H9 (cell line): ENCODE results near the gene MYO15A. TPM values are rescaled to one million over a fixed set of nuclear protein-coding genes. Genes with fewer than 3 reads are reported as not detected.

Source experiments
- DNase-seq: peaks from one replicate; pipeline ENCODE4 v3.0.0-alpha.2; 2017
- H2AFZ ChIP-seq: one replicate; pipeline ENCODE4 v1.6.1; 2013; ENCODE audit warnings: mild to moderate bottlenecking, low read length, control low read depth, moderate library complexity
- H2AK5ac ChIP-seq: 2 replicates; pipeline ENCODE4 v1.6.1; 2013; ENCODE audit warnings: low read length, control low read depth, mixed read lengths; ENCODE audit not compliant: insufficient read length
- H2BK120ac ChIP-seq: one replicate; pipeline ENCODE4 v1.6.1; 2013; ENCODE audit warnings: low read depth, mild to moderate bottlenecking, low read length, control low read depth, inconsistent platforms; ENCODE audit not compliant: poor library complexity, severe bottlenecking
- H2BK12ac ChIP-seq: 2 replicates; pipeline ENCODE4 v1.6.1; 2013; ENCODE audit warnings: low read length, control low read depth, mixed read lengths, low read depth; ENCODE audit not compliant: insufficient read length
- H2BK15ac ChIP-seq: 2 replicates; pipeline ENCODE4 v1.6.1; 2013; ENCODE audit warnings: low read depth, low read length, control low read depth
- H2BK20ac ChIP-seq: one replicate; pipeline ENCODE4 v1.6.1; 2013; ENCODE audit warnings: low read depth, mild to moderate bottlenecking, low read length, control low read depth, inconsistent platforms; ENCODE audit not compliant: poor library complexity, severe bottlenecking
- H2BK5ac ChIP-seq: 2 replicates; pipeline ENCODE4 v1.6.1; 2013; ENCODE audit warnings: low read length, control low read depth, mixed read lengths; ENCODE audit not compliant: insufficient read length
- H3K14ac ChIP-seq: 2 replicates; pipeline ENCODE4 v1.6.1; 2013; ENCODE audit warnings: low read length, control low read depth; ENCODE audit not compliant: insufficient read depth
- H3K18ac ChIP-seq: 2 replicates; pipeline ENCODE4 v1.6.1; 2013; ENCODE audit warnings: low read depth, mild to moderate bottlenecking, mixed read lengths, low read length, control low read depth; ENCODE audit not compliant: insufficient read length
- H3K23ac ChIP-seq: 2 replicates; pipeline ENCODE4 v1.6.1; 2013; ENCODE audit warnings: low read length, control low read depth, mixed read lengths, low read depth; ENCODE audit not compliant: insufficient read length
- H3K23me2 ChIP-seq: 2 replicates; pipeline ENCODE4 v1.6.1; 2013; ENCODE audit warnings: low read depth, mild to moderate bottlenecking, mixed read lengths, low read length, control low read depth; ENCODE audit not compliant: insufficient read length, poor library complexity, severe bottlenecking
- H3K27ac ChIP-seq: 2 replicates; pipeline ENCODE4 v1.5.1; 2013; ENCODE audit warnings: low read length, control low read depth, mixed read lengths, low read depth; ENCODE audit not compliant: insufficient read length
- H3K27me3 ChIP-seq: 2 replicates; pipeline ENCODE4 v1.6.1; 2013; ENCODE audit warnings: low read length, control low read depth, inconsistent platforms; ENCODE audit not compliant: insufficient read depth
- H3K4ac ChIP-seq: 2 replicates; pipeline ENCODE4 v1.6.1; 2013; ENCODE audit warnings: low read depth, mild to moderate bottlenecking, control low read depth, inconsistent platforms, low read length, moderate library complexity
- H3K4me1 ChIP-seq: 2 replicates; pipeline ENCODE4 v1.6.1; 2013; ENCODE audit warnings: low read length, control low read depth, inconsistent platforms; ENCODE audit not compliant: insufficient read depth
- H3K4me2 ChIP-seq: 2 replicates; pipeline ENCODE4 v1.6.1; 2013; ENCODE audit warnings: low read length, control low read depth, mixed read lengths; ENCODE audit not compliant: insufficient read length, insufficient read depth
- H3K56ac ChIP-seq: 2 replicates; pipeline ENCODE4 v1.6.1; 2013; ENCODE audit warnings: low read depth, mild to moderate bottlenecking, mixed read lengths, low read length, control low read depth; ENCODE audit not compliant: insufficient read length
- H3K79me1 ChIP-seq: 2 replicates; pipeline ENCODE4 v1.6.1; 2013; ENCODE audit warnings: low read depth, mild to moderate bottlenecking, moderate library complexity, low read length, control low read depth, inconsistent platforms; ENCODE audit not compliant: insufficient read depth, poor library complexity, severe bottlenecking
- H3K79me2 ChIP-seq: 2 replicates; pipeline ENCODE4 v1.6.1; 2013; ENCODE audit warnings: low read length, control low read depth, inconsistent platforms; ENCODE audit not compliant: insufficient read depth
- H3K9ac ChIP-seq: 2 replicates; pipeline ENCODE4 v1.6.1; 2013; ENCODE audit warnings: low read length, control low read depth, mixed read lengths; ENCODE audit not compliant: insufficient read length; ENCODE audit errors: extremely low read depth
- H3K9me3 ChIP-seq: one replicate; pipeline ENCODE4 v1.6.1; 2013; ENCODE audit warnings: low read depth, low read length, inconsistent platforms; ENCODE audit not compliant: control insufficient read depth
- H3T11ph ChIP-seq: one replicate; pipeline ENCODE4 v1.6.1; 2013; ENCODE audit warnings: mild to moderate bottlenecking, low read length, control low read depth, inconsistent platforms
- H4K20me1 ChIP-seq: one replicate; pipeline ENCODE4 v1.6.1; 2013; ENCODE audit not compliant: control insufficient read depth, insufficient read length, insufficient read depth
- H4K5ac ChIP-seq: 2 replicates; pipeline ENCODE4 v1.6.1; 2013; ENCODE audit warnings: low read depth, mild to moderate bottlenecking, mixed read lengths, low read length, control low read depth; ENCODE audit not compliant: insufficient read length
- H4K8ac ChIP-seq: replicated peaks from 2 replicates; pipeline ENCODE4 v1.6.1; 2013; ENCODE audit warnings: low read length, control low read depth, mixed read lengths, low read depth; ENCODE audit not compliant: insufficient read length
- H4K91ac ChIP-seq: 2 replicates; pipeline ENCODE4 v1.6.1; 2013; ENCODE audit warnings: low read depth, mild to moderate bottlenecking, moderate library complexity, mixed read lengths, low read length, control low read depth; ENCODE audit not compliant: insufficient read length
- H3K27ac Mint-ChIP-seq, 3 experiments: 2 replicates in 2 of 3; 3 replicates in 1 of 3; pipeline ENCODE4 v1.8.0; 2020 to 2021; ENCODE audit warnings: mixed read lengths in 3 of 3, mild to moderate bottlenecking in 1 of 3, moderate library complexity in 1 of 3
- H3K27me3 Mint-ChIP-seq: 2 replicates; pipeline ENCODE4 v1.8.0; 2021; ENCODE audit warnings: low read depth, mild to moderate bottlenecking, moderate library complexity, mixed read lengths
- H3K36me3 Mint-ChIP-seq, 3 experiments: 2 replicates in 2 of 3; 3 replicates in 1 of 3; pipeline ENCODE4 v1.8.0; 2020 to 2021; ENCODE audit warnings: low read depth in 3 of 3, mixed read lengths in 3 of 3; ENCODE audit not compliant: insufficient read depth in 1 of 3
- H3K4me1 Mint-ChIP-seq, 2 experiments: 2 replicates each; pipeline ENCODE4 v1.8.0; 2020; ENCODE audit warnings: mixed read lengths in 2 of 2
- H3K4me3 Mint-ChIP-seq, 2 experiments: 2 replicates in 1 of 2; 3 replicates in 1 of 2; pipeline ENCODE4 v1.8.0; 2020 to 2021; ENCODE audit warnings: mild to moderate bottlenecking in 2 of 2, mixed read lengths in 2 of 2, moderate library complexity in 1 of 2
- H3K9me3 Mint-ChIP-seq, 2 experiments: 2 replicates in 1 of 2; 3 replicates in 1 of 2; pipeline ENCODE4 v1.8.0; 2020; ENCODE audit warnings: mild to moderate bottlenecking in 2 of 2, mixed read lengths in 2 of 2, moderate library complexity in 1 of 2
- WGBS: extraction: QIAGEN DNeasy Blood & Tissue Kit; methylation state at CpG from one replicate; pipeline ENCODE4 v1.1.7; 2013; ENCODE audit warnings: missing lambda C conversion rate, low lambda C conversion rate, mixed read lengths; ENCODE audit not compliant: insufficient read length; ENCODE audit errors: extremely low coverage; 5-methylcytosine and 5-hydroxymethylcytosine counted together
- total RNA-seq: library from RNA; stranded (reverse); gene quantifications from 2 replicates; pipeline ENCODE4 v1.2.1, GENCODE V29; 2021
- TF ChIP-seq, protein P1 (sequence below): fragments of 200-600 bp; sonication (generic); conservative IDR thresholded peaks from 3 replicates; pipeline ENCODE4 v1.8.0; 2021; ENCODE audit warnings: antibody characterized with exemption, mild to moderate bottlenecking

MYO15A gene
- total RNA-seq, 1 experiment from 2014 or later = 2.5 TPM

DNA sequence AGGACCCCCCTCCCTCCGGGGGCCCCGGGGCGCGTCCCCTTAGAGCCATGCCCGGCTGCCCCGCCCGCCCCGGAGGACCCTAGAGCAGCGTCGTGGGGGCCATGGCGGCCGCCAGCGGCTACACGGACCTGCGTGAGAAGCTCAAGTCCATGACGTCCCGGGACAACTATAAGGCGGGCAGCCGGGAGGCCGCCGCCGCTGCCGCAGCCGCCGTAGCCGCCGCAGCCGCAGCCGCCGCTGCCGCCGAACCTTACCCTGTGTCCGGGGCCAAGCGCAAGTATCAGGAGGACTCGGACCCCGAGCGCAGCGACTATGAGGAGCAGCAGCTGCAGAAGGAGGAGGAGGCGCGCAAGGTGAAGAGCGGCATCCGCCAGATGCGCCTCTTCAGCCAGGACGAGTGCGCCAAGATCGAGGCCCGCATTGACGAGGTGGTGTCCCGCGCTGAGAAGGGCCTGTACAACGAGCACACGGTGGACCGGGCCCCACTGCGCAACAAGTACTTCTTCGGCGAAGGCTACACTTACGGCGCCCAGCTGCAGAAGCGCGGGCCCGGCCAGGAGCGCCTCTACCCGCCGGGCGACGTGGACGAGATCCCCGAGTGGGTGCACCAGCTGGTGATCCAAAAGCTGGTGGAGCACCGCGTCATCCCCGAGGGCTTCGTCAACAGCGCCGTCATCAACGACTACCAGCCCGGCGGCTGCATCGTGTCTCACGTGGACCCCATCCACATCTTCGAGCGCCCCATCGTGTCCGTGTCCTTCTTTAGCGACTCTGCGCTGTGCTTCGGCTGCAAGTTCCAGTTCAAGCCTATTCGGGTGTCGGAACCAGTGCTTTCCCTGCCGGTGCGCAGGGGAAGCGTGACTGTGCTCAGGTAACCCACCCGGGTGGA, 75.8 kb downstream of the MYO15A start:
- H3K27ac Mint-ChIP-seq = peak overlapping the region in 1 of 3 experiments; percentile 73; a peak in 2 of 7 replicates
- no peak overlapping the region for H2AFZ ChIP-seq
- peak; percentile 61 for DNase-seq

More for the DNA sequence above, 75.8 kb downstream of the MYO15A start:
- H2BK120ac ChIP-seq = no peak overlapping the region
- Mint-ChIP-seq H3K9me3 (no peaks in the 10 kb centered on the region; a peak in 1 of 5 replicates), H3K36me3 (peaks cover 9 to 38% (median 23%) of the 10 kb centered on the region in 3 experiments; a peak in 6 of 7 replicates), H3K4me1 (peaks cover 47 to 48% of the 10 kb centered on the region in 2 experiments), H3K4me3 (peak overlapping the region; percentile 92 to 95), H3K27me3 (no peaks in the 10 kb centered on the region)
- peaks cover 9% of the 10 kb centered on the region; the same call in 1 of the 2 replicates for H3K4me1 ChIP-seq
- no peak overlapping the region for H2AK5ac ChIP-seq
- no peak overlapping the region for H4K5ac ChIP-seq
- H3K79me2 ChIP-seq = peaks cover 40% of the 10 kb centered on the region; the same call in 1 of the 2 replicates
- no peaks in the 10 kb centered on the region for H3K27me3 ChIP-seq
- H2BK12ac ChIP-seq = no peak overlapping the region
- no peak overlapping the region for H4K8ac ChIP-seq
- TF ChIP-seq, protein P1, sequence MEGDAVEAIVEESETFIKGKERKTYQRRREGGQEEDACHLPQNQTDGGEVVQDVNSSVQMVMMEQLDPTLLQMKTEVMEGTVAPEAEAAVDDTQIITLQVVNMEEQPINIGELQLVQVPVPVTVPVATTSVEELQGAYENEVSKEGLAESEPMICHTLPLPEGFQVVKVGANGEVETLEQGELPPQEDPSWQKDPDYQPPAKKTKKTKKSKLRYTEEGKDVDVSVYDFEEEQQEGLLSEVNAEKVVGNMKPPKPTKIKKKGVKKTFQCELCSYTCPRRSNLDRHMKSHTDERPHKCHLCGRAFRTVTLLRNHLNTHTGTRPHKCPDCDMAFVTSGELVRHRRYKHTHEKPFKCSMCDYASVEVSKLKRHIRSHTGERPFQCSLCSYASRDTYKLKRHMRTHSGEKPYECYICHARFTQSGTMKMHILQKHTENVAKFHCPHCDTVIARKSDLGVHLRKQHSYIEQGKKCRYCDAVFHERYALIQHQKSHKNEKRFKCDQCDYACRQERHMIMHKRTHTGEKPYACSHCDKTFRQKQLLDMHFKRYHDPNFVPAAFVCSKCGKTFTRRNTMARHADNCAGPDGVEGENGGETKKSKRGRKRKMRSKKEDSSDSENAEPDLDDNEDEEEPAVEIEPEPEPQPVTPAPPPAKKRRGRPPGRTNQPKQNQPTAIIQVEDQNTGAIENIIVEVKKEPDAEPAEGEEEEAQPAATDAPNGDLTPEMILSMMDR = no peak
- no peak overlapping the region for H2BK5ac ChIP-seq
- H3K18ac ChIP-seq = no peak overlapping the region
- no peak overlapping the region for H3K56ac ChIP-seq
- no peak overlapping the region for H3K4ac ChIP-seq
- H3K4me2 ChIP-seq = peak overlapping the region; percentile 72
- H3K9ac ChIP-seq = peak overlapping the region; percentile 34
- no peak overlapping the region for H2BK20ac ChIP-seq
- no peaks in the 10 kb centered on the region for H4K20me1 ChIP-seq
- no peak overlapping the region for H3K27ac ChIP-seq
- no peak overlapping the region for H3K23ac ChIP-seq
- H2BK15ac ChIP-seq = no peak overlapping the region
- no peak overlapping the region for H4K91ac ChIP-seq
- no peaks in the 10 kb centered on the region for H3K9me3 ChIP-seq
- peaks cover 21% of the 10 kb centered on the region for H3K23me2 ChIP-seq
- no peak overlapping the region for H3T11ph ChIP-seq
- peak overlapping the region; percentile 55 for H3K14ac ChIP-seq
- WGBS = no CpG with 5 or more reads among the region's 92 CpGs
- peaks cover 12% of the 10 kb centered on the region for H3K79me1 ChIP-seq
